Gastroesophageal sphincter (tissue), 4 donors: Measurements from ENCODE around the gene PSMB8. TPM values are rescaled to one million over a fixed set of nuclear protein-coding genes. Genes with fewer than 3 reads are reported as not detected.

ENCODE experiments used
- ATAC-seq: fragments of 150-250 bp; one replicate; pipeline ENCODE4 v1.9.1; 2016; ENCODE audit warnings: mild to moderate bottlenecking, moderate library complexity
- H3K27ac ChIP-seq, 4 donors: fragments of 200-600 bp; sonication (generic) in 3 of 4; 1 replicate in 3 of 4; 2 replicates in 1 of 4; pipeline ENCODE4 v1.5.1; 2016 to 2019
- H3K27me3 ChIP-seq: fragments of 200-600 bp; sonication (generic); one replicate; pipeline ENCODE4 v1.5.1; 2019
- H3K36me3 ChIP-seq, 2 donors: fragments of 200-600 bp; sonication (generic); one replicate each; pipeline ENCODE4 v1.5.1; 2019; ENCODE audit warnings: control low read depth in 1 of 2
- H3K4me1 ChIP-seq, 3 donors: fragments of 200-600 bp; sonication (generic); 1 replicate in 2 of 3; 2 replicates in 1 of 3; pipeline ENCODE4 v1.5.1; 2016 to 2019; ENCODE audit warnings: control low read depth in 2 of 3
- H3K4me3 ChIP-seq, 2 donors: fragments of 200-600 bp; sonication (generic); one replicate each; pipeline ENCODE4 v1.5.1; 2019; ENCODE audit warnings: mild to moderate bottlenecking in 1 of 2, moderate library complexity in 1 of 2
- H3K9me3 ChIP-seq, 3 donors: fragments of 200-600 bp; sonication (generic); one replicate each; pipeline ENCODE4 v1.5.1; 2017 to 2019; ENCODE audit warnings: control low read depth in 2 of 3
- EP300 ChIP-seq: sonication (generic); formaldehyde crosslinking; IDR thresholded peaks from one replicate; pipeline ENCODE4 v1.6.1; 2017; ENCODE audit warnings: antibody characterized with exemption, mild to moderate bottlenecking
- POLR2A ChIP-seq, 2 donors: fragments of 450-650 bp; IDR thresholded peaks; one replicate each; pipeline ENCODE4 v1.6.1; 2017; ENCODE audit warnings: antibody characterized with exemption in 2 of 2, mild to moderate bottlenecking in 2 of 2, moderate library complexity in 1 of 2
- POLR2AphosphoS5 ChIP-seq: sonication (generic); formaldehyde crosslinking; IDR thresholded peaks from one replicate; pipeline ENCODE4 v1.6.1; 2017; ENCODE audit warnings: antibody characterized with exemption
- WGBS, 2 donors: methylation state at CpG; one replicate each; pipeline ENCODE4 v1.1.5; 2018; ENCODE audit warnings: low coverage in 1 of 2; 5-methylcytosine and 5-hydroxymethylcytosine counted together
- total RNA-seq, 4 donors: library from RNA; depleted of rRNA; stranded (reverse); fragments of >200 nt; gene quantifications; one replicate each; pipeline ENCODE4 v1.1.0, GENCODE V29; 2016
- TF ChIP-seq, protein P1 (sequence below), 4 experiments: fragments of 200-600 bp in 2 of 4; fragments of 450-650 bp in 2 of 4; sonication (generic) in 1 of 4; IDR thresholded peaks; one replicate each; pipeline ENCODE4 v1.5.1; 2017 to 2019; ENCODE audit warnings: antibody characterized with exemption in 4 of 4, mild to moderate bottlenecking in 2 of 4, moderate library complexity in 2 of 4

Gene PSMB8
- total RNA-seq, 4 donors from 2014 or later: 20.2 to 49.9 (median 36.7) TPM

DNA sequence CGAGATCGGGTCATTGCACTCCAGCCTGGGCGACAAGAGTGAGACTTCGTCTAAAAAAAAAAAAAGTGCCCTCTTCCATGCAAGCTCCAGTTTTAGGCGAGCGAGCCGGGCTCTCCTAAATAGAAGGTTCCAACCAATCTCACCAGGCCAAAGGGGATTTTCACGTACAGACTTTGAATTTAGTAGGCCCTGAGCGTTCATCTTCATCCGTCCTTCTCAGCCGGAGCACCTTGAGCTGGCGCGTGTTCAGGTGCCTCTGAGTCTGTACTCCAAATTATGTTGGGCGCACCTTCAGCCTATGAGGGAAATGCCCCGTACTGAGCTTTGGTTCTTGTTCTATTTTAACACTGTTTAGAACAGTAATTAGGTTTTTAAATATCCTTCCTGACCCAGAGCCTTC lies 4.5 kb downstream of the PSMB8 start:
- H3K36me3 ChIP-seq: peaks cover 0 to 45% of the 10 kb centered on the region in 2 donors
- WGBS, 2 donors: 86 to 94% methylated on average over 6 to 7 of the region's 15 CpGs
- no peak overlapping the region for H3K4me3 ChIP-seq
- H3K27me3 ChIP-seq: no peaks in the 10 kb centered on the region
- no peak for ATAC-seq
- no peaks in the 10 kb centered on the region for H3K9me3 ChIP-seq
- peaks cover 0 to 39% (median 8%) of the 10 kb centered on the region in 3 donors for H3K4me1 ChIP-seq
- TF ChIP-seq POLR2AphosphoS5 (no peak), POLR2A (IDR thresholded peaks at IDR 0.05) (no peak), EP300 (no peak)
- TF ChIP-seq, protein P1, sequence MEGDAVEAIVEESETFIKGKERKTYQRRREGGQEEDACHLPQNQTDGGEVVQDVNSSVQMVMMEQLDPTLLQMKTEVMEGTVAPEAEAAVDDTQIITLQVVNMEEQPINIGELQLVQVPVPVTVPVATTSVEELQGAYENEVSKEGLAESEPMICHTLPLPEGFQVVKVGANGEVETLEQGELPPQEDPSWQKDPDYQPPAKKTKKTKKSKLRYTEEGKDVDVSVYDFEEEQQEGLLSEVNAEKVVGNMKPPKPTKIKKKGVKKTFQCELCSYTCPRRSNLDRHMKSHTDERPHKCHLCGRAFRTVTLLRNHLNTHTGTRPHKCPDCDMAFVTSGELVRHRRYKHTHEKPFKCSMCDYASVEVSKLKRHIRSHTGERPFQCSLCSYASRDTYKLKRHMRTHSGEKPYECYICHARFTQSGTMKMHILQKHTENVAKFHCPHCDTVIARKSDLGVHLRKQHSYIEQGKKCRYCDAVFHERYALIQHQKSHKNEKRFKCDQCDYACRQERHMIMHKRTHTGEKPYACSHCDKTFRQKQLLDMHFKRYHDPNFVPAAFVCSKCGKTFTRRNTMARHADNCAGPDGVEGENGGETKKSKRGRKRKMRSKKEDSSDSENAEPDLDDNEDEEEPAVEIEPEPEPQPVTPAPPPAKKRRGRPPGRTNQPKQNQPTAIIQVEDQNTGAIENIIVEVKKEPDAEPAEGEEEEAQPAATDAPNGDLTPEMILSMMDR (IDR thresholded peaks at IDR 0.05): no peak
- H3K27ac ChIP-seq: peak overlapping the region in 3 of 4 donors; percentile 84 to 97 (median 93)

DNA sequence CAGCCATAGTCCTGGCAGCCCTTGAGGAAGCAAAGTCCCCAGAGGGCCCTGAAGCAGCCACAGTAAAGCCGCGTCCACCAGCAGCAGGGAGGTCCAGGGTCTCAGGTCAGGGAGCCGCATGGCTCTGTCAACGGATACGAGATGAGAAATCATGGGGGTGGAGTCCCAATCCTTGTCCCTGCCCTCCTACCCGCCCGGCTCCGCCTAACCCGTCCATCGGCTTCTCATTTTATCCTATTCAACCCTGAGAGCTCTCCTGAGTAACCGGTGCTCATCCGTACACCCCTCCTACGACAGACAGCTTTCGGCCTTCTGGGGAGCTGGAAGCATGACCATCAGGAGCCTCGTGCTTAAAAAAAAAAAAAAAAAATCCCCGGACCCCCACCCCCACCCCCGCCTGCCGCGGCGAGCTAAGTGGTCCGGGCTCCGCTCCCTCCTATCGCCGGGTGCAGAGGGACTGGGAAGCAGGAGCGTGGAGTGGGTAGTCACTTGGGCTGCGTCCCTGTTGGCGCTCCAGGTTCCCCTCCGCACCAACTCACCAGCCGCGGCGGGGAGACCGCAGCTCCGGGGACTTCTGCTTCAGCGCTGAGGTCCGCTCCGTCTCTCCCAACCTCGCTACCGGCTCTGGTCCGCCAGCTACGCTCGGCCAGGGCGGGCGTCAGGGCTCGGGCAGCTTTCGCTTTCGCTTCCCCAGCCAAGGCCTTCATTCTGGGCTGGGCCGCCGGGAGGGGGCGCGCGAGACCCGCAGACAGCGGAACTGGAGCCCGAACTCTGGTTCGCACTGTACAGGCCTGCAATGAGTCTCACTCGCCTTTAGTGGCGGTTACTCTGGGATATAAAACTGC lies 5.5 kb downstream of the PSMB8 start, which contains the start of gene TAP2:
Gene TAP2 (minus strand): TSS at position 626 of the 845 bp plus-strand sequence. CDS start 506 bp downstream, at position 120.
- peak; percentile 96 for ATAC-seq
- Histone ChIP-seq H3K27ac (peak within 1 kb of the TSS; percentile 79 to 97 (median 88)), H3K9me3 (no peaks in the 10 kb centered on the region), H3K4me3 (peak within 1 kb of the TSS; percentile 64 to 67), H3K4me1 (peaks cover 0 to 35% (median 8%) of the 10 kb centered on the region in 3 donors), H3K27me3 (no peaks in the 10 kb centered on the region), H3K36me3 (peaks cover 0 to 49% of the 10 kb centered on the region in 2 donors)
- WGBS, 2 donors: 0% methylated on average over 3 to 11 of the region's 57 CpGs
- TF ChIP-seq POLR2A (IDR thresholded peaks at IDR 0.05) (peak; percentile 15 to 45), POLR2AphosphoS5 (peak; percentile 77), EP300 (no peak)
- TF ChIP-seq, protein P1 (IDR thresholded peaks at IDR 0.05): peak; percentile 91 to 98 (median 97)

DNA sequence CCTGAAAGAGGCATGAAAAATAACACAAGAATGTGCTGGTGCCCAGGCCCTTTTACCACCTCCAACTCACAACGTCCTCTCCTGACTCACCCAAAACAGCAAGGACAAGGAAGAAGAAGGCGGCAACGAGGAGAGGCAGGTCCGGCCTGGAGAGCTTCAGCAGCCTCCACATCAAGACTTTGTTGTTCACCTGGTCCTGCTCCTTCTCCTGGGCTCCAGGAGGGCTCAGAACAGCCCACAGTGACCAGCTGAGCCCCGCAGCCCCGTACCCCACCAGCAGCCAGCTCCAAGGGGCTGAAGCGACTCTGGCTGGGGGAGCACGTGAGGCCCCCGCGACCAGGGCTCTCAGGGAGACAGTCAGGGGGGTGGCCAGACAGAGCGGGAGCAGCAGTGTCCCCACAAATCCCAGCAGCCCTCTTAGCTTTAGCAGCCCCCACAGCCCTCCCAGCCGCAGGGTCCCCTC lies 6.2 kb downstream of the PSMB8 start:
- Histone ChIP-seq H3K9me3 (no peaks in the 10 kb centered on the region), H3K4me3 (peak overlapping the region; percentile 64 to 67), H3K36me3 (peaks cover 0 to 49% of the 10 kb centered on the region in 2 donors), H3K27ac (peak overlapping the region; percentile 79 to 97 (median 88)), H3K4me1 (peaks cover 0 to 28% (median 8%) of the 10 kb centered on the region in 3 donors), H3K27me3 (no peaks in the 10 kb centered on the region)
- ATAC-seq: no peak
- TF ChIP-seq, protein P1 (IDR thresholded peaks at IDR 0.05): no peak
- TF ChIP-seq POLR2A (IDR thresholded peaks at IDR 0.05) (no peak), POLR2AphosphoS5 (no peak), EP300 (no peak)
- WGBS, 2 donors: 28 to 100% methylated on average over 2 to 7 of the region's 12 CpGs

DNA sequence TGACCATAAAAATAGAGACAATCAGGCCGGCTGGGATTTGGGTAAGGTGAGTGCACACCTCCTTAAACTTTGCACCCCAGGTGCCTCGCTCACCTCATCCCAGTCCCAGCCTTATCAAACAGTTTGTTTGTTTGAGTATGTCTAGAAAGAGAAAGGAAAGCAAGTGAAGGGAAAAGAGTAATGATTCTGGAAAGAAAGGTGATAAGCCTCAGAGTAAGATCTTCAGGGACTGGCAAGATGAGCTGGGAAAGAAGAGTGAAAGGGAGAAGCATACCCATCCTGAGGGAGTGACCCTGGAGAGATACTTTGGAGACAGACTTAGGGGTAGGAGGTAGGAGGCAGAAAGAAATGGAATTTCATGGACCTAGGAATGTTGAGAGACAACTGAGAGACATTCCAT lies 7.0 kb downstream of the PSMB8 start:
- H3K36me3 ChIP-seq: peaks cover 0 to 49% of the 10 kb centered on the region in 2 donors
- no peak for ATAC-seq
- H3K4me3 ChIP-seq: no peak overlapping the region
- H3K9me3 ChIP-seq: no peaks in the 10 kb centered on the region
- peaks cover 0 to 20% (median 8%) of the 10 kb centered on the region in 3 donors for H3K4me1 ChIP-seq
- H3K27ac ChIP-seq: peak overlapping the region in 1 of 4 donors; percentile 97
- TF ChIP-seq EP300 (no peak), POLR2AphosphoS5 (no peak), POLR2A (IDR thresholded peaks at IDR 0.05) (no peak)
- TF ChIP-seq, protein P1 (IDR thresholded peaks at IDR 0.05): no peak
- 82% methylated on average over 2 of the region's 2 CpGs; no CpG with 5 or more reads in 1 of the 2 donors for WGBS, 2 donors
- H3K27me3 ChIP-seq: no peaks in the 10 kb centered on the region
